Neural crest cell (in vitro differentiated cells): ENCODE data around the gene PPP2R2C. TPM values are rescaled to one million over a fixed set of nuclear protein-coding genes. Genes with fewer than 3 reads are reported as not detected.

Source experiments
- DNase-seq: peaks from one replicate; pipeline ENCODE4 v3.0.0; 2021; ENCODE audit warnings: low read depth, mixed read lengths, low spot score
- H3K27ac Mint-ChIP-seq: one replicate; pipeline ENCODE4 v1.8.0; 2021; ENCODE audit warnings: mild to moderate bottlenecking, mixed read lengths; ENCODE audit not compliant: unreplicated experiment
- H3K27me3 Mint-ChIP-seq: 2 replicates; pipeline ENCODE4 v1.8.0; 2021; ENCODE audit warnings: low read depth, mild to moderate bottlenecking, mixed read lengths
- H3K36me3 Mint-ChIP-seq: 2 replicates; pipeline ENCODE4 v1.8.0; 2021; ENCODE audit warnings: low read depth, mild to moderate bottlenecking, mixed read lengths
- H3K4me1 Mint-ChIP-seq: 2 replicates; pipeline ENCODE4 v1.8.0; 2021; ENCODE audit warnings: mixed read lengths
- H3K4me3 Mint-ChIP-seq: one replicate; pipeline ENCODE4 v1.8.0; 2021; ENCODE audit warnings: mild to moderate bottlenecking, mixed read lengths
- H3K9me3 Mint-ChIP-seq: 2 replicates; pipeline ENCODE4 v1.8.0; 2021; ENCODE audit warnings: mixed read lengths
- CTCF ChIP-seq: fragments of 200-600 bp; sonication (generic); conservative IDR thresholded peaks from 2 replicates; pipeline ENCODE4 v1.5.0; 2021; ENCODE audit warnings: antibody characterized with exemption, mild to moderate bottlenecking
- total RNA-seq: library from RNA; stranded (reverse); gene quantifications from 2 replicates; pipeline ENCODE4 v1.2.1, GENCODE V29; 2021

The PPP2R2C gene
- total RNA-seq, 1 donor from 2014 or later, result 0.35 TPM

- H3K9me3 Mint-ChIP-seq, result peaks cover 7% of the 10 kb centered on the region
- no peak for TF ChIP-seq CTCF
- peaks cover 49% of the 10 kb centered on the region for H3K27me3 Mint-ChIP-seq
- no peaks in the 10 kb centered on the region for H3K36me3 Mint-ChIP-seq
- no peak overlapping the region for H3K27ac Mint-ChIP-seq
- no peak for DNase-seq
- no peak overlapping the region for H3K4me3 Mint-ChIP-seq
- peaks cover 1% of the 10 kb centered on the region for H3K4me1 Mint-ChIP-seq
These were observed 26.8 kb upstream of the PPP2R2C start for GRCh38 chr4:6499238-6499600.

GRCh38 chr4:6498511-6499237 lies 26.3 kb upstream of the PPP2R2C start:
- no peak for TF ChIP-seq CTCF
- H3K4me1 Mint-ChIP-seq, result peaks cover 6% of the 10 kb centered on the region
- DNase-seq, result no peak

GRCh38 chr4:6497796-6498195 lies 25.4 kb upstream of the PPP2R2C start:
- Mint-ChIP-seq H3K27me3 (peaks cover 57% of the 10 kb centered on the region), H3K36me3 (no peaks in the 10 kb centered on the region), H3K4me1 (peaks cover 15% of the 10 kb centered on the region), H3K4me3 (no peak overlapping the region), H3K27ac (no peak overlapping the region), H3K9me3 (no peaks in the 10 kb centered on the region)
- no peak for TF ChIP-seq CTCF
- no peak for DNase-seq

More at GRCh38 chr4:6498511-6499237, 26.3 kb upstream of the PPP2R2C start:
- H3K36me3 Mint-ChIP-seq, result no peaks in the 10 kb centered on the region
- peaks cover 54% of the 10 kb centered on the region for H3K27me3 Mint-ChIP-seq
- no peak overlapping the region for H3K4me3 Mint-ChIP-seq
- H3K9me3 Mint-ChIP-seq, result peaks cover 4% of the 10 kb centered on the region
- H3K27ac Mint-ChIP-seq, result no peak overlapping the region

GRCh38 chr4:6495736-6496135 lies 23.3 kb upstream of the PPP2R2C start:
- Mint-ChIP-seq H3K27me3 (peaks cover 49% of the 10 kb centered on the region), H3K4me1 (peaks cover 15% of the 10 kb centered on the region), H3K36me3 (no peaks in the 10 kb centered on the region), H3K27ac (no peak overlapping the region), H3K9me3 (no peaks in the 10 kb centered on the region), H3K4me3 (no peak overlapping the region)
- TF ChIP-seq CTCF, result no peak
- DNase-seq, result no peak

- no peaks in the 10 kb centered on the region for H3K9me3 Mint-ChIP-seq
- H3K27ac Mint-ChIP-seq, result no peak overlapping the region
- no peak for TF ChIP-seq CTCF
- no peaks in the 10 kb centered on the region for H3K36me3 Mint-ChIP-seq
- peaks cover 15% of the 10 kb centered on the region for H3K4me1 Mint-ChIP-seq
- DNase-seq, result no peak
- H3K4me3 Mint-ChIP-seq, result no peak overlapping the region
- H3K27me3 Mint-ChIP-seq, result peaks cover 50% of the 10 kb centered on the region
These were observed 22.8 kb upstream of the PPP2R2C start for GRCh38 chr4:6495296-6495590.
